NCI-H748 treated with DMSO at 0.1 percent for 48 hours (cell line): ENCODE data around the gene BTG1.

ENCODE experiments used
- DNase-seq: peaks from one replicate; lab custom pipeline; 2025; lab: John Stamatoyannopoulos, UW

BTG1 gene

GRCh38 chr12:92133795-92134637 lies 11.6 kb downstream of the BTG1 start:
- peak; percentile 10 for DNase-seq

- DNase-seq = no peak
Observed at GRCh38 chr12:92133171-92133570, 12.5 kb downstream of the BTG1 start.

- DNase-seq = no peak
Observed at GRCh38 chr12:92132288-92132687, 13.4 kb downstream of the BTG1 start.

GRCh38 chr12:92130999-92131398 lies 14.6 kb downstream of the BTG1 start:
- DNase-seq = no peak

GRCh38 chr12:92129609-92130008 lies 16.0 kb downstream of the BTG1 start:
- DNase-seq = no peak

GRCh38 chr12:92128612-92129011 lies 17.0 kb downstream of the BTG1 start:
- no peak for DNase-seq

GRCh38 chr12:92124689-92125029 lies 21.0 kb downstream of the BTG1 start:
- DNase-seq = no peak

GRCh38 chr12:92123780-92124688 lies 21.6 kb downstream of the BTG1 start:
- no peak for DNase-seq

- no peak for DNase-seq
Observed at GRCh38 chr12:92122941-92123779, 22.5 kb downstream of the BTG1 start.

- no peak for DNase-seq
Observed at GRCh38 chr12:92121826-92122225, 23.8 kb downstream of the BTG1 start.

- no peak for DNase-seq
Observed at GRCh38 chr12:92118826-92119536, 26.7 kb downstream of the BTG1 start.

- DNase-seq = no peak
Observed at GRCh38 chr12:92114834-92115233, 30.8 kb downstream of the BTG1 start.

- DNase-seq = no peak
Observed at GRCh38 chr12:92111256-92111655, 34.4 kb downstream of the BTG1 start.

- DNase-seq = peak; percentile 74
Observed at GRCh38 chr12:92110083-92110640, 35.5 kb downstream of the BTG1 start.

GRCh38 chr12:92109613-92110012 lies 36.0 kb downstream of the BTG1 start:
- no peak for DNase-seq

GRCh38 chr12:92108651-92109050 lies 37.0 kb downstream of the BTG1 start:
- DNase-seq = peak; percentile 40

- DNase-seq = peak; percentile 95
Observed at GRCh38 chr12:92107621-92108131, 38.0 kb downstream of the BTG1 start.

- DNase-seq = peak; percentile 71
Observed at GRCh38 chr12:92107094-92107493, 38.6 kb downstream of the BTG1 start.

GRCh38 chr12:92105676-92106075 lies 40.0 kb downstream of the BTG1 start:
- no peak for DNase-seq

GRCh38 chr12:92105110-92105509 lies 40.5 kb downstream of the BTG1 start:
- DNase-seq = no peak

- no peak for DNase-seq
Observed at GRCh38 chr12:92102606-92103005, 43.0 kb downstream of the BTG1 start.
